Skin of body (tissue), 2 donors: ENCODE results near the gene MXI1. TPM values are rescaled to one million over a fixed set of nuclear protein-coding genes. Genes with fewer than 3 reads are reported as not detected.
A peak's percentile ranks its signal among the peaks of the same experiment; 100 is the strongest.
"Not testable (repeated sequence)": the region's sequence is repeated elsewhere in the genome, so short reads cannot be mapped to it uniquely, and the experiment has no call there.

ENCODE experiments used
- DNase-seq: peaks from one replicate; lab custom pipeline; 2025; lab: John Stamatoyannopoulos, UW
- total RNA-seq: library from RNA; depleted of rRNA; stranded (reverse); fragments of >200 nt; gene quantifications from one replicate; pipeline ENCODE4 v1.2.3, GENCODE V29; 2014

MXI1 gene
- total RNA-seq, 1 donor from 2014 or later = 44.5 TPM

GRCh38 chr10:110313674-110314073 is 106.3 kb downstream of the MXI1 start:
- no peak for DNase-seq

- DNase-seq = no peak
Measured at GRCh38 chr10:110317866-110318850, 110.8 kb downstream of the MXI1 start.

- no peak for DNase-seq
Measured at GRCh38 chr10:110321869-110322620, 114.6 kb downstream of the MXI1 start.

- no peak for DNase-seq
Measured at GRCh38 chr10:110323503-110323902, 116.1 kb downstream of the MXI1 start.

GRCh38 chr10:110324201-110324804 is 116.9 kb downstream of the MXI1 start:
- no peak for DNase-seq

GRCh38 chr10:110324805-110325280 is 117.4 kb downstream of the MXI1 start:
- no peak for DNase-seq

- DNase-seq = no peak
Measured at GRCh38 chr10:110326351-110327032, 119.1 kb downstream of the MXI1 start.

GRCh38 chr10:110327262-110327914 is 120.0 kb downstream of the MXI1 start:
- no peak for DNase-seq

GRCh38 chr10:110330675-110331074 is 123.3 kb downstream of the MXI1 start:
- no peak for DNase-seq

- DNase-seq = not testable (repeated sequence)
Measured at GRCh38 chr10:110331226-110331795, 123.9 kb downstream of the MXI1 start.

- DNase-seq = no peak
Measured at GRCh38 chr10:110334061-110334656, 126.8 kb downstream of the MXI1 start.

GRCh38 chr10:110335314-110336064 is 128.1 kb downstream of the MXI1 start:
- DNase-seq = no peak

GRCh38 chr10:110336111-110336721 is 128.8 kb downstream of the MXI1 start:
- peak; percentile 87 for DNase-seq

Other genes with a start within 250 kb of the MXI1 start
- 213 TPM for gene ADD3, start 199.6 kb upstream of the MXI1 start, total RNA-seq
- gene SMNDC1, start 97.3 kb downstream of the MXI1 start, total RNA-seq = 13.8 TPM